SK-N-SH treated with all-trans-retinoic acid at 6 μM for 48 hours (cell line): ENCODE data around the gene MKS1.

Experiments used
- CSDC2 ChIP-seq: fragments of 250-450 bp; sonication (Bioruptor Pico); IDR thresholded peaks from 2 replicates; pipeline ENCODE4 v1.5.0; 2020; ENCODE audit warnings: mild to moderate bottlenecking, moderate library complexity
- OSR1 ChIP-seq: fragments of 250-450 bp; sonication (Bioruptor Pico); IDR thresholded peaks from 2 replicates; pipeline ENCODE4 v1.8.0; 2022; ENCODE audit warnings: moderate library complexity, mild to moderate bottlenecking, inconsistent platforms
- PATZ1 ChIP-seq: fragments of 250-450 bp; sonication (Bioruptor Pico); IDR thresholded peaks from 2 replicates; pipeline ENCODE4 v1.8.0; 2020; ENCODE audit warnings: mild to moderate bottlenecking, moderate library complexity, borderline replicate concordance
- PPARA ChIP-seq: fragments of 250-450 bp; sonication (Bioruptor Pico); IDR thresholded peaks from 2 replicates; pipeline ENCODE4 v1.5.0; 2020; ENCODE audit warnings: mild to moderate bottlenecking, borderline replicate concordance

GRCh38 chr17:58176200-58176599 is 42.9 kb downstream of the MKS1 start:
- TF ChIP-seq PPARA (CRISPR knock-in tag): no peak
- no peak for TF ChIP-seq OSR1 (CRISPR knock-in tag)
- TF ChIP-seq PATZ1 (CRISPR knock-in tag): no peak
- TF ChIP-seq CSDC2 (CRISPR knock-in tag): no peak
